GOT3 (cell line): ENCODE measurements around the gene PHKA1.
A peak's percentile ranks its signal among the peaks of the same experiment; 100 is the strongest.
"Not testable (repeated sequence)": the region's sequence is repeated elsewhere in the genome, so short reads cannot be mapped to it uniquely, and the experiment has no call there.

Source experiments
- DNase-seq: peaks from one replicate; lab custom pipeline; 2025; ENCODE audit warnings: mixed read lengths; lab: John Stamatoyannopoulos, UW

The PHKA1 gene

GRCh38 chrX:72572248-72573157 is 141.6 kb downstream of the PHKA1 start, which contains the start of gene HDAC8:
HDAC8 (minus strand) TSS chrX:72572843; CDS start chrX:72572761, 82 bp downstream.
- no peak for DNase-seq

- peak; percentile 1 for DNase-seq
Observed at GRCh38 chrX:72569786-72570185, 144.3 kb downstream of the PHKA1 start.

- DNase-seq: no peak
Observed at GRCh38 chrX:72568406-72569092, 145.6 kb downstream of the PHKA1 start.

- DNase-seq: no peak
Observed at GRCh38 chrX:72566448-72566847, 147.7 kb downstream of the PHKA1 start.

- DNase-seq: not testable (repeated sequence)
Observed at GRCh38 chrX:72559655-72560054, 154.5 kb downstream of the PHKA1 start.

- DNase-seq: no peak
Observed at GRCh38 chrX:72554448-72555140, 159.5 kb downstream of the PHKA1 start.

GRCh38 chrX:72552443-72552842 is 161.7 kb downstream of the PHKA1 start:
- not testable (repeated sequence) for DNase-seq

GRCh38 chrX:72545990-72546389 is 168.1 kb downstream of the PHKA1 start:
- DNase-seq: no peak

GRCh38 chrX:72540318-72540717 is 173.8 kb downstream of the PHKA1 start:
- DNase-seq: no peak

- DNase-seq: no peak
Observed at GRCh38 chrX:72539822-72540221, 174.3 kb downstream of the PHKA1 start.

- no peak for DNase-seq
Observed at GRCh38 chrX:72536542-72536941, 177.6 kb downstream of the PHKA1 start.

- DNase-seq: no peak
Observed at GRCh38 chrX:72532366-72532765, 181.7 kb downstream of the PHKA1 start.
